HG03097 (cell line): Measurements from ENCODE around the gene C1orf21.
A peak's percentile ranks its signal among the peaks of the same experiment; 100 is the strongest.

Experiments used
- ATAC-seq: cut with Tn5 transposase; IDR thresholded peaks from one replicate; pipeline ENCODE4 v1.9.1; 2021; ENCODE audit not compliant: unreplicated experiment, low FRiP score

Gene C1orf21

DNA sequence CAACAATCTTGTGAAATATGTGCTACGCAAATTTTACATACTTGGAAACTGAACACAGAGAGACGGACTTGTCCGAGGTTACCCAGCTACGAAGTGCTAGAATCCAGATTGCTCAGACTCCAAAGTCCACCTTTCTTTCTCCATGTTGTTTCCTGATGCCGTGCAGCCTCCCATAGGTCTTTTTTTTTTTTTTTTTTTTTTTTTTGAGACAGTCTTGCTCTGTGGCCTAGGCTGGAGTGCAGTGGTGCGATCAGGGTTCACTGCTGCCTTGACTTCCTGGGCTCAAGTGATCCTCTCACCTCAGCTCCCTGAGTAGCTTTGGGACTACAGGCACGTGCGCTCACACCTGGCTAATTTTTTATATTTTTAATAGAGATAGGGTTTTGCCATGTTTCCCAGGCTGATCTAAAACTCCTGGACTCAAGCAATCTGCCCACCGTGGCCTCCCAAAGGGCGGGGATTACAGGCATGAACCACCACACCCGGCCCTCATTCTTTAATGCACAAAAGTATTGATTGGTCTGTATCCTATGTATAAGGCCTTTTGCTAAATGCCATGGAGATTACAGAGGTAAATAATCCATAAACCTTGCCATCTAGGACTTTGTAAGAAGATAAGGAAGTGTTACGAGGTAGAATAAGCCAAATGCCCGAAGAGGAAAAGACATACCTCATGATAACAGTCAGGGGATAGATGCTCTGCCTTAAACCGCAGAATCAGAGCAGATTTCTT lies 92.8 kb downstream of the C1orf21 start:
- no peak for ATAC-seq

DNA sequence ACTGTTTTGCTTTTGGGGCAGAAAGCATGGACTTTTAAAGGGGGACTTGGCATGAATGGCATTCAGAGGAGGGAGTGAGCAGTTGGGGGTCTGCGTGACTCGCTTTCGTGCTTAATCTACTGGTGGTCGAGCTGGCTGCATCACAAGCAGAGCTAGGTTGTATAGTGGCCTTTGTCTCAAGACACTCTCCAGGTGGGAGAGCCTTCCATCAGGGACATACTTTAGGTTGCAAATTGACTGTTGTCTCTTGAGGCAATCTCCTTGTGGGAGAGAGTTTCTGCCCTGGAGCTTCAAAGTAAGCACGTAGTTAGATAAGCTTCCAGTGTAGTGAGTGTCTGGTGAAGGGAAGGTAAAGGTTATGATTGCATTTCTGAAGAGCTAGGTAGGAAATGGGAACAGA lies 93.9 kb downstream of the C1orf21 start:
- ATAC-seq: no peak

DNA sequence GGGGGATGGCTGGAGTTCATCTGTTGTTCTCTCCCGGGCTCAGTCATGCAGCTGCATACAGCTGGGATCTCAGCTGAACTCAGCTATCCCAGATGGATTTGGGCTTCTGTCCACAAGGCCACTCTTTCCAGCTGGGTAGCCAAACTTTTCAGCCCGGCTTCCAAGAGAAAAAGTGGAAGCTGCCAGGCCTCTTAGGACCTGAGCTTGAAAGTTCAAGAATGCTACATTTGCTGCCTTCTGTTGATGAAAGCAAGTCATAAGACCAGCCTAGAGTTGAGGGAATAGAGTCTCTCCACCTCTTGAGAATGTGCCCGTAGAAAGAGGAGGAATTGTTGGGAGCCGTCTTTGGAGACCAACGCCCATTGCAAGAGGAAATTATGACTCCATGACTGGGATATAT lies 95.3 kb downstream of the C1orf21 start:
- no peak for ATAC-seq

DNA sequence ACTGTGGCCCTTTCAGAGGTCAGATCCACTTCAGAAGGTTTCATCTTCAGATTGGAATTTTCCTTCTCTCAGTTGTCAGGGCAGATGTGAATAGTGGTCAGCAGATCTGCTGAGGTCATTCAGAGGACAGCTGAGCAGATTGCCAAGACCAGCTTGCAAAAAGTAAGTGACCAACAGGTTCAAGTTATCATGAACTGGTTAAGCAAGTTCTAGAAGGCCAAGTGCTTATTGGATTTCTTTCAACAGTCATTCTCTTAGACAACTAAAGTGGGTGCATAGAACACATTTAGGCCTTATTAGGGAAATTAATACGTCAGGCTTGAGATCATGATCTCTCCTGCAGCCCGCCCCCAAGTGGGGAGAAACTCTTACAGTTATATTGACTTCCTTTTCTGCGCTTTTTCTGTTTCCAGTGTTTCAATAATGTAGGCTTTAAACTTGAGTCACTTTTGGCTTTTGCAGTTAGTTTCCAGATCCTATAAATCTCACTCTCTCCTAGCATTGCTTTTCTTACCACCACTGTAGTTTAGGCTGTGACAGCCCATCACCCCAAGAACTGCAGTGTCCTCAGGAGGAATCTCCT lies 96.4 kb downstream of the C1orf21 start:
- ATAC-seq: no peak

DNA sequence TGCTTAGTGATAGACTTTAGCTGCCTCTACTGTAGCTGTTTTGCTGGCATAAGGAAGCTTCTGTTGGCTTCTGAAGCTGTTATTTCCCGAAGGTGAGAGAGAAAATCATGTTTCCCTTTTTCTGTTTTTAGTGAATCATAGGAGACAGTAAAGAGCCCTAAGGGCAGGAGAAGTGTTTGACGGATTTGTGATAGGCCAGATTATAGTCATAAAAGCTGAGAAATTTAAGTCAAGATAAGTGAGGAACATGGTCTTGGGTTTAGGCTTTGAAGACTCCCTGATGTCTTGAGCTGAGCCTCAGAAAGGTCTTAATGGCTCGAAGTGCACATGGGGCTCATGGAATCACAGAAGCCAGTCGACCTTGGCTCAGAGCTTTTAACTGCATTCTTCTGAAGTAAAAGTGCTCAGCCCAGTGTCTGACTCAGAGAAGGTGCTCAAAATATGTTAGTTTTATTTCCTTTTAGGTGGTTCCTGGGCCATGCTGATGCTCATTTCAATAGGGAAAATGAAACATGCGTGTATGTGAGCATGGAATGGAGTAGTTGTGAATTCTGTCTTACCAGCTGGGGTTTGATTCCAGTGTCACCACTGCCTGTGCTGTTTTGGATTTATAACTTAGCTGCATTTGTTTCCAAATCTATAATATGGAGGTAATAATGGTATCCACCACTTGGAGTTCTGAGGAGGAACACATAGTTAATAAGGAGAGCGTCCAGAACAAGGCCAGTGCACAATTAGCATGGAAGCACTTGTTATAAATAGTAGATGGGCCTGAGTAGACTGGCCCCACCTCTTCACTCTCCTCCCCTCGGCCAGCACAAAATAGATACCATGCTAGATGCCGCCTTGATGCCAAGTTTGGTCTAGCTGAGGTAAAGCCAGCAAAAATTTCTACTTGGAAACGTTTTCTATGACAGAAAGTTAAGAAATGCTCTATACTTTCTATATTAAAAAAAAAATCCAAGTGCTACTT lies 99.2 kb downstream of the C1orf21 start:
- no peak for ATAC-seq

DNA sequence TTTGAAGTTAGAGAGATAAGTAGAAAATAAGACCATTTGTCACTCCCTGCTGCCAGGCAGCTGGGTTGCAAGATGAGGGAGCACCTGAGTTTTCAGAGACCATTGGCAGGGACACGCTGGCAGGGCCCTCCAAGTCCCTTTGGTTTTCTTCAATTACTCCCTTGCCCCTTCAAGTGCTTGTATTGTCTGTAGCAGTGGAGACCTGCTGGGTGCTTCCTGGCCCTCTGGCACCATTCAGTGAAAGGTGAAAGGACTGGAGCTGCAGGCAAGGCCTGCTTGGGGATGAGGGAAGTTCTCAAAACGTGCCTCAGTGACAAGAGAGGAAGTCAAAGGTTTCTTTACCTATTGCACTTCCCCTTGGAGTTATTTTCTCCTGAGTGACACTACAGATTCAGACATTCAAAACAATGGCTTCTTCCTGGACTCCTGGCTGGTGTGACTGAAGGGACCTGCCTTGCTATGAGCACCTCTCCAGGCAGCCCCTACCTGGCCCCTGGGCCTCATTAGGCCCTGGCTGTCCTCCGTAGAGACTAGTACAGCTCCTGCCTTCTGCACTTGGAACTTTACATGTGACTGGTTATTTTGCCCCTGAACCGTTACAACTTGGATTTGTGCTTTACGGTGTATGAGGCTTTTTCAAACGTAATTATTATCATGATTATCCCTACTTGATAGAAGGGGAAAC lies 100.1 kb downstream of the C1orf21 start:
- ATAC-seq: no peak

DNA sequence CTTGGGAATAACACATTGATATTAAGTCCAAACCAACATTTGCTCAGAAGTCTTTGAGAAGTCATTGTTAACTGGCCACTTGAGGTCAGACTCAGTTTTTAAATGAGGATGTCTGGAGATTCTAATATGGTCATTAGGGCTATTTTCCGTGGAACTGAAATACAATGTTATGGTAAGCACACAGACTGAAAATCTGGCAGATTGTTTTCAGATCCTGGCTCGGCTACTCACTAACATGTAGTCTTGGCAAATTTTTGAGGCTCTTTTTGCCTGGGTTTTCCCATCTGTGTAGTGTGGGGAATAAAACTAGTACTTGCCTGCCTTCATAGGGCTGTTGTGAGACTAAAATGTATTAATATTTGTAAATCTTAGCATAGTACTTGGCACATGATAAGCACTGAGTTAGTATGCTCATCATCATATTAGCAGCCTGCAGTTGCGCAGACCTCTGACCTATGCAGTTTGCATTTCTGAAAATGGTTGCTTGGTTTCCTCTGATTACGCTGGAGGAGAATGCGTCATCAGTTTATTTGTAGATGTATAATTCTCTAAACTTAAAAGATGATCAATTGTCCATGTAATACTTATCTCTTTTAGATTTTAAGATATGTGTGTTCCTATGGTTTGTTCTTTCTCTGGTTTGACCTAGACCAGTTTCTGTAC lies 100.8 kb downstream of the C1orf21 start:
- ATAC-seq: no peak

DNA sequence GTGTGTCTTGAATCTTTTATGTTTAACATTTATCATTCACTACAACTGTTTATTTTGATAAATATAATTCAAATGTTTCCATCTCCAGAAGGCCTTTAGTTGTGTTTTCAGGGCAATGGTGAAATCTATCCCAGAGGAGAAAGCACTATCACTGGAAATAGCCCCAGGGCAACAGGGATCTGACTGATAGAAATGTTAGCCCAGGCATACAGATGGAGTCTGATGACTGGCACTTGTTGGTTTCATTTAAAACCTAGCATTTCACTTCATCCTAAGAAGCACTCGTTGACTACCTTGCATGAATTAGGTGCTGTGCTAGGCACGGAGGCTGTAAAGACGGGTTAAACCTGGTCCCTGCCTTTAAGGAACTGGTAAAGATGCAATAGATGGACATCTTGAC lies 103.1 kb downstream of the C1orf21 start:
- no peak for ATAC-seq

DNA sequence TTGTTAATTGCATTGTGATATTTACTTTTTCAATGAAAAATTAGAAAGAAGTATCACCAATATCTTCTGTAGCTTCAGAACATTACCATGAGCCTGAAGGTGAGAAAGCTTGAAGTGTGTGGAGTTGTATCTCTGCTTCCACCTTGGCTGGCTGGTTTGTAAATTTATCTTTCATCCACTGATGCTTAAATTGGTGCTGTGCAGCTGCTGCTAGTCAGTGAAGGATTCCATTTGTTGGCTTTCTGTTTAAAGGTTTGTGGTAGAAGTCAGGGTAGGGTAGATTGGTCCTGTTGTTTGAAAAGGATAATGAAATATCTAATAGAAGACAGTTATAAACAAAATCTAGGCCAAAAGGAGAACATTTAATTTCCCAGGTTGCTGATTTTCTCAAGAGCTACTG lies 105.7 kb downstream of the C1orf21 start:
- ATAC-seq: no peak

DNA sequence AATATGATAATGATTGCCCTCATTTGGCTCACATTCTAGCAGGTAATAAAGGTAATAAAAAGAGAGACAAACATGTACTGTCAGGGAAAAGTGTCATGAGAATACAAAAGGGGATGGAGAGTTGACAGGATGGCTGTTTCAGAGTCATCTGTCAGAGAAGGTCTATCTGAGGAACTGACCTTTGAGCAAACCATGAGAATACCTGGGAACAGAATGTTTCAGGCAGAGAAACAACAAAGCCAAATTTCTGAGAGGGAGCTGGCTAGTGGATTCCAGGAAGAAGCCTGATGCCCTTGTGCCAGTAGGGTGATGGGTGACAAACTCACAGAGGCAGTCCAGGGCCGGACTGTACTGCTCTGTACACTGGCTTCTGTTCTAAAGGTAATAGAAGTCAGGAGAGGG lies 107.2 kb downstream of the C1orf21 start:
- ATAC-seq: no peak

DNA sequence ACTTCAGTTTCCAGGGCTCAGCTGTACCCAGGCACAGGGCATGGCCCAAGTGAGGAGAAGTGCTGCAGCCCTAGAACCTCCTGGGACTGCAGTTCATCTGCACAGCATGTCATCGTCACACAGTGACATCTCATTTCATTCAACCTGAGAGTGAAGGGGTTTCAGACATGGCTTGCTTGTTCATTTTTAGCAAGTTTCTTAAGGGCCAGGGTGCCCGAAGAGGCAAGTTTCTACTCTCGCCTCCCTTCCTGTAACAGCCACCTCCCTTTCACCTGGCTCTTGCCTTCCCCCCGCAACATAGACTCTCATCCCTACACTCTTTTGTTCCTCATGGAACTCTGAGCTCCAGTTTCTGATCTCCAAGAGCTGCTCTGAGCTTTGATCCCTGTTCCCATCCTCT lies 108.1 kb downstream of the C1orf21 start:
- peak; percentile 39 for ATAC-seq

DNA sequence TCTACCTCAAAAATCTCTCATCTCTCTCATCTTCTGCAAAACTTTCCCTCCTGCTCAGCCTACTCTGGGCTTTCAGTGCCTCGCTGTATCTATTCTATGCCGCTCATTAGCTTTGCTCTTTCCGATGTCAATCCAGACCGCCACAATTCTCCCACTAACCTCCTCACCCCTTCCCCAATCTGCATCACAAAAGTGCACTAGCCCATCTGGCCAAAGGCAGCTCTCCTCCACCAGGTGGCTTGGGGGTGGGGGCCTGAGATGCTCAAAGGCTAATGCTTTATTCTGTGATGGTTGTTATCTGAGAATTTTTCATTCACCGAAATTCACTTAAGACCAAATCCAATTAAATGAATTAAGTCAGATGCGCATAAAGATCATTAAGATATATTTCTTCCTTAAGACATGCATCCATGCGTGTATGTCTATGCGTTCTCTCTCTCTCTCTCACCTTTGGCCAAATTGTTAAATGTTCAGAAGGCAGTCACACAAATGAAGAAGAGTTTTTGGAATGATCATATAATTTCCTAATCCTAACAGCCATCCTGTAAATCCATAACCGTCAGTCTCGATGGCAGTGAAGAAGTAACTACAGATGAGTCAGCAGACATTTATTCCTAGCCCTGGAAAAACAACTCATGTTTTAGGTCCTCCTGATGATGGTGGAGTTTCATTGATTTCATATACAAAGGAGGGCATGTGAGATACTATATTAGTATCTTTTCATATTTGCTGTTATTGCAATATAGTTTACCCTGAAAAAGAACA lies 111.3 kb downstream of the C1orf21 start:
- ATAC-seq: no peak

DNA sequence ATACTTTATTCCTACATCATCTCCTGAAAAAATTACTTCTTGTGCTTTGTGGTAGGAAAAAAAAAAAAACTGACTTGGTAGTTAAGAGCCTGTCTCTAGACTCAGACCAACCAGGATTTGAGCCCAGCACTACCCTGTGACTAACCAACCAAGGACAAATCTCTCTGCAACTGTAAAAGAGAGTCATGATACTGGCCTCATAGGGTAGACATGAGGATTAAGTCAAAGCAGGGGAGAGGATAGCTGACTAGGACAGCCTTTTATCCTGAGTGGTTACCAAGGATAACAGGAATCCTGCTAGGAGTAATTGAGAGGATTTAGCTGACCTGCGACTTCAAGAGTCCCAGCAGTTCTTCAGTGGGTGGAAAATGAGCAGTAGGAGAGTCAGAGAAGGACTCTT lies 112.8 kb downstream of the C1orf21 start:
- ATAC-seq: no peak

DNA sequence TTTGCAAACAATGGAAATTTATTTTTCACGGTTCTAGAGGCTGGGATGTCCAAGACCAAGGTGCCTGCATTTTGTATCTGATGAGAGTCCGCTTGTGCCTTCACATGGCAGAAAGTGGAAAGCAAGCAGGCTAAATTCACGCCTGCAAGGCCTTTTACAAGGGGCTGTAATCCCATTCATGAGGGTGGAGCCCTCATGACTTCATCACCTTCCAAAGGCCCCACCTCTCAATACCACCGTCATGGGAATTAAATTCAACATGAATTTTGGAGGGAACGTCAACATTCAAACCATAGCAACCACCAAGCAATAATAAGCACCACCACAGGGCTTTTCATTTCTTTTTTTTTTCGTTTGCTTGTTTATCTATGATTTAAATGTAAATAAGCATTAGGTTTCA lies 115.3 kb downstream of the C1orf21 start:
- ATAC-seq: no peak

DNA sequence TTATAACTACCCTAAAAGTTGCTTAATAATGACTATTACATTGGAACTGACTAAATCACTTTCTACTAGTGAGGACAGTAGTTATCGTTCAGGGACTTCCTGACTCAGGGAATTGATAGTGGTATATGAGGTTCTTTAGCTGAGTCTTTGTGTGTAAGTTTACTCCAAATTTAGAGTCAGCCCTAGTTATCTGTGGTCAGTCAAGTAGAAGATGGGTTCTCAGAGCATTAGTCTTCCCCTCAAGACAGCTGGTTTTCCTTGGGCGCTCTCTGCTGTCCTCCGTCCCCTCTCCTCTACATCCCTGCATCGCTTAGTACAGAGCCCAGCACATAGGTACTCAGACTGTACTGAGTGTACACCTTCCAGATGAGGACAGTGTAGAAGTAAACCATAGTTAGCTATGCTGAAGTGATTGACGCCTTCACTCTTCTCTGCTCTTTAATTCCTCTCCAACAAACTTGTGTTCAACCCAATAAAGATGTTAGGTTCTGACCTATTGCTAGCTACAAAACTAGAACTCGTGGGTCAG lies 116.5 kb downstream of the C1orf21 start:
- ATAC-seq: no peak

DNA sequence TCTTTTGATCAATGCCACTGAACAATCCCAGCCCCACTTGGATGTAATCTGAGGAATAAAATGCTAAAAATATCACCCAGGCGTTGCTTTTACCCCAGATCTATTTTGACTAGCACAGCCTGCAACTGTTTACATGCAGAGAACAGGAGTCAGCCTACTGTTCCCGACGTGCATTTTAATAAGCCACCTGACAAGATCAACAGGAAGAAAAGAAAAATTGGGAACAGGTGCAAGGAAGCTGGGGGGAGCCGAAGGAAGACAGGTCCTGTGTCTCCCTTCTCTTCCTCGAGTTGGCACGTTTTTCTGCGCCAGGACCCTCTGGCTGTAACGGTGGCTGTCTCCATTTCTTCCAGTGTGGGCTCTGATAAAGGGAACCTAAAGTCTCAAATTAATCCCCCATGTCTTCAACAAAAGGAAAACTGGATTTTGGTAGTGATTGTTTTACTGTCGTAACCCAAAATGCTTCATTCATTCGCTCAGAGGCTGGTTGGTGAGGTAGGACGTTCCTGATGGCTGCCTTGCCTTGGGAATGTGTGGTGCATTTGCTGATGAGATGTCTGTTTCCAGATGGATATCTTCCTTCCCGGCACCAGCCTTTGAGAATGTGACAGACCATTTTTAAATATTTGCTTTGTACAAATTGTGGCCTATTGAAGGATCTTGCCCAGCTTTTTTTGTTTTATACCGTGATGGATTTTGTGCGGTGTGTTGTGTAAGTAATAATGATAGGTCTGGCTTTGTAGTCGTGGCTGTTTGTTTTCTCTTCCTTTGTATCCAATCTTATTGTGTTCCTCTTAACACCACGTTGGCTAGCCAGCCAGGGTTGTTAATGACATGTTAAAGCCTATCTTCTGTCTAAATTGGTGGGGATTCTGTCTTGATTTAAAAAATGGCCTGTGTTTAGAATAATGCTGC lies 117.5 kb downstream of the C1orf21 start:
- no peak for ATAC-seq

DNA sequence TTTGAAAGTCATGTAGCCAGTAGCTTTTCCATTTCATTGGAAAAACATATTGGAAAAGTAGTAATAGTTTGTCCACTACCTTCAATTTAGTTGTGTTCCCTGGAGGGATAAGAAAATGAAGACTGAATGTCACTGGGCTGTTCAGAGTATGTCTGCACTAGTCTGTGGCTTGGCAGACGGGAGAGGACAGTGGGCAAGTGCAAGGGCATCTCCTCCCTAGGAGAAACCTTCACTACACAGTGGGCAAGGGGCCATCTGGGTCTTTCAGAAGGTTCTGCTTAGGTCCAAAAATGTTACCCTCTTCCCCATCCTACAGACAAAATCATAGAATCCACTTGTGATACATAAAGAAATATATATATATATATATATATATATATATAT lies 118.1 kb downstream of the C1orf21 start:
- ATAC-seq: no peak

DNA sequence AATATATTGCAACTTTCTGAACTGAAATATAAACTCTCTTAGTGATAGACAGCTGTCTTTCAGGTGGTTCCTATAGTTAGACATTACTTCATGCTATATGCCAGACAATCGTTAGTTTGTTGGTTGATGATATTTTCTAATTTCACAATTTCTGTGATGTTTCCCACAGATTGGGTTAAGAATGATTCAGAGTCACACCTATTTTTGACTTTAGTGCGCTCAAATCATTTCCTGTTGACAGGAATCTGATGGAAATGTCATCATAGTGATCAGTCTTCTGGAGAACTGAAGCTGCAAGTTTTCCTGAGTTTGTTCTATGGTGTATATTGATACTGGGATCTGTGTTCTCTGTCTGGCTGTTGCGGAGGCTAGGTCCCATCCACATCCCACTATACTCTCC lies 119.7 kb downstream of the C1orf21 start:
- no peak for ATAC-seq
